Inflammatory macrophage treated with lipopolysaccharide for 4 hours (primary cell): ENCODE measurements around the gene UBE2R2.
"Not testable (repeated sequence)": the region's sequence is repeated elsewhere in the genome, so short reads cannot be mapped to it uniquely, and the experiment has no call there.

Experiments used
- DNase-seq: peaks from one replicate; pipeline ENCODE4 v3.0.0-alpha.2; 2020

The UBE2R2 gene

GRCh38 chr9:33816327-33817252 is at the start of gene UBE2R2:
Gene UBE2R2, plus strand, starts transcription at chr9:33817160. Its CDS starts 598 bp downstream, at chr9:33817758.
- peak; percentile 99 for DNase-seq

- peak; percentile 10 for DNase-seq
Measured at GRCh38 chr9:33770156-33770880, 46.6 kb upstream of the UBE2R2 start.

GRCh38 chr9:33773135-33773534 is 43.8 kb upstream of the UBE2R2 start:
- peak; percentile 32 for DNase-seq

GRCh38 chr9:33774074-33774659 is 42.8 kb upstream of the UBE2R2 start:
- not testable (repeated sequence) for DNase-seq

GRCh38 chr9:33776578-33776977 is 40.4 kb upstream of the UBE2R2 start:
- no peak for DNase-seq

- DNase-seq: peak; percentile 62
Measured at GRCh38 chr9:33778700-33779351, 38.1 kb upstream of the UBE2R2 start.

- no peak for DNase-seq
Measured at GRCh38 chr9:33780276-33780675, 36.7 kb upstream of the UBE2R2 start.

GRCh38 chr9:33781736-33782135 is 35.2 kb upstream of the UBE2R2 start:
- no peak for DNase-seq

GRCh38 chr9:33782395-33783152 is 34.4 kb upstream of the UBE2R2 start:
- DNase-seq: peak; percentile 44

GRCh38 chr9:33785914-33786313 is 31.0 kb upstream of the UBE2R2 start:
- DNase-seq: peak; percentile 7

GRCh38 chr9:33786681-33787080 is 30.3 kb upstream of the UBE2R2 start:
- no peak for DNase-seq

- no peak for DNase-seq
Measured at GRCh38 chr9:33787839-33788238, 29.1 kb upstream of the UBE2R2 start.

GRCh38 chr9:33789429-33789828 is 27.5 kb upstream of the UBE2R2 start:
- DNase-seq: not testable (repeated sequence)

- peak; percentile 37 for DNase-seq
Measured at GRCh38 chr9:33791117-33791516, 25.8 kb upstream of the UBE2R2 start.

GRCh38 chr9:33793496-33793895 is 23.5 kb upstream of the UBE2R2 start:
- not testable (repeated sequence) for DNase-seq

GRCh38 chr9:33794560-33794959 is 22.4 kb upstream of the UBE2R2 start:
- DNase-seq: no peak

GRCh38 chr9:33795281-33795680 is 21.7 kb upstream of the UBE2R2 start, which contains the start of gene PRSS3:
Gene PRSS3, plus strand, starts transcription at chr9:33795561. Its CDS starts 13 bp downstream, at chr9:33795574.
- DNase-seq: no peak

- DNase-seq: no peak
Measured at GRCh38 chr9:33795819-33796218, 21.1 kb upstream of the UBE2R2 start.

- DNase-seq: not testable (repeated sequence)
Measured at GRCh38 chr9:33796679-33797078, 20.3 kb upstream of the UBE2R2 start.

GRCh38 chr9:33797837-33798236 is 19.1 kb upstream of the UBE2R2 start:
- DNase-seq: no peak

GRCh38 chr9:33798545-33798944 is 18.4 kb upstream of the UBE2R2 start:
- no peak for DNase-seq
